HL-60 (cell line): ENCODE data around the gene ESRRG.

ENCODE experiments used
- DNase-seq, 2 experiments: peaks; one replicate each; pipeline ENCODE4 v3.0.0-alpha.2; 2010 to 2020; ENCODE audit warnings: low read depth in 1 of 2, low spot score in 1 of 2
- H3K27ac ChIP-seq: fragments of 250-450 bp; sonication (Bioruptor Pico); replicated peaks from 2 replicates; pipeline ENCODE4 v1.5.1; 2020; ENCODE audit warnings: mild to moderate bottlenecking, moderate library complexity
- H3K27me3 ChIP-seq: fragments of 250-450 bp; sonication (Bioruptor Pico); 2 replicates; pipeline ENCODE4 v1.5.1; 2021; ENCODE audit warnings: mild to moderate bottlenecking, moderate library complexity; ENCODE audit not compliant: insufficient read depth, poor library complexity, severe bottlenecking
- H3K4me3 ChIP-seq: replicated peaks from 2 replicates; pipeline ENCODE4 v1.5.1; 2011; ENCODE audit warnings: mild to moderate bottlenecking, control low read depth, low read length; ENCODE audit not compliant: insufficient read depth
- GABPA ChIP-seq: IDR thresholded peaks from 2 replicates; pipeline ENCODE4 v1.6.1; 2012; ENCODE audit warnings: low read depth
- POLR2AphosphoS5 ChIP-seq: IDR thresholded peaks from 2 replicates; pipeline ENCODE4 v1.6.1; 2012; ENCODE audit warnings: low read depth
- SPI1 ChIP-seq: IDR thresholded peaks from 2 replicates; pipeline ENCODE4 v1.6.1; 2012; ENCODE audit warnings: low read depth, mild to moderate bottlenecking, borderline replicate concordance
- TF ChIP-seq, protein P1 (sequence below): IDR thresholded peaks from 2 replicates; pipeline ENCODE4 v1.6.1; 2012; ENCODE audit warnings: low read depth; ENCODE audit not compliant: insufficient replicate concordance
- TF ChIP-seq, protein P2 (sequence below): IDR thresholded peaks from one replicate; pipeline ENCODE4 v1.5.1; 2011; ENCODE audit warnings: low read length, control low read depth, inconsistent platforms; ENCODE audit not compliant: insufficient read depth

Gene ESRRG

DNA sequence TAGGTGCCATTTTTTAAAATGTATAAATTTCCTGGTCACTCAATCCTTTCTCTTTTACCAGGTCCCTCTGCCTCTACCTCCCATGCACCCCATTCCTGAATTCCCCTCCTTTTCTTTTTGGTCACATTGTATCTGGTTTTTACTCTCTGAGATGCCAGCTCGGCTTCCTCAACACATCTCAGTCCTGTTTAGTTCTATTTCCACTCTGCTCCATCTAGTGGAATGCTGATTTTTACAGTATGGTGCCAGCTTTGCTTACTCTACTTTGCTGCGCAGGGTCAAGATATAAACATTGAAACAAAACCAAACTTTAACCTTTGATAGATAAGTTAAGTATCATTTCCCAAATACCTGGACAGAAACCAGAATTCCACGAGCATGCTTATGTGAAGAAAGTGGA, 96.0 kb downstream of the ESRRG start:
- H3K27ac ChIP-seq, result no peak overlapping the region
- H3K4me3 ChIP-seq, result no peak overlapping the region
- no peak for TF ChIP-seq POLR2AphosphoS5
- TF ChIP-seq, protein P1, sequence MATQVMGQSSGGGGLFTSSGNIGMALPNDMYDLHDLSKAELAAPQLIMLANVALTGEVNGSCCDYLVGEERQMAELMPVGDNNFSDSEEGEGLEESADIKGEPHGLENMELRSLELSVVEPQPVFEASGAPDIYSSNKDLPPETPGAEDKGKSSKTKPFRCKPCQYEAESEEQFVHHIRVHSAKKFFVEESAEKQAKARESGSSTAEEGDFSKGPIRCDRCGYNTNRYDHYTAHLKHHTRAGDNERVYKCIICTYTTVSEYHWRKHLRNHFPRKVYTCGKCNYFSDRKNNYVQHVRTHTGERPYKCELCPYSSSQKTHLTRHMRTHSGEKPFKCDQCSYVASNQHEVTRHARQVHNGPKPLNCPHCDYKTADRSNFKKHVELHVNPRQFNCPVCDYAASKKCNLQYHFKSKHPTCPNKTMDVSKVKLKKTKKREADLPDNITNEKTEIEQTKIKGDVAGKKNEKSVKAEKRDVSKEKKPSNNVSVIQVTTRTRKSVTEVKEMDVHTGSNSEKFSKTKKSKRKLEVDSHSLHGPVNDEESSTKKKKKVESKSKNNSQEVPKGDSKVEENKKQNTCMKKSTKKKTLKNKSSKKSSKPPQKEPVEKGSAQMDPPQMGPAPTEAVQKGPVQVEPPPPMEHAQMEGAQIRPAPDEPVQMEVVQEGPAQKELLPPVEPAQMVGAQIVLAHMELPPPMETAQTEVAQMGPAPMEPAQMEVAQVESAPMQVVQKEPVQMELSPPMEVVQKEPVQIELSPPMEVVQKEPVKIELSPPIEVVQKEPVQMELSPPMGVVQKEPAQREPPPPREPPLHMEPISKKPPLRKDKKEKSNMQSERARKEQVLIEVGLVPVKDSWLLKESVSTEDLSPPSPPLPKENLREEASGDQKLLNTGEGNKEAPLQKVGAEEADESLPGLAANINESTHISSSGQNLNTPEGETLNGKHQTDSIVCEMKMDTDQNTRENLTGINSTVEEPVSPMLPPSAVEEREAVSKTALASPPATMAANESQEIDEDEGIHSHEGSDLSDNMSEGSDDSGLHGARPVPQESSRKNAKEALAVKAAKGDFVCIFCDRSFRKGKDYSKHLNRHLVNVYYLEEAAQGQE, result no peak
- TF ChIP-seq SPI1, result no peak
- TF ChIP-seq GABPA, result no peak
- TF ChIP-seq, protein P2, sequence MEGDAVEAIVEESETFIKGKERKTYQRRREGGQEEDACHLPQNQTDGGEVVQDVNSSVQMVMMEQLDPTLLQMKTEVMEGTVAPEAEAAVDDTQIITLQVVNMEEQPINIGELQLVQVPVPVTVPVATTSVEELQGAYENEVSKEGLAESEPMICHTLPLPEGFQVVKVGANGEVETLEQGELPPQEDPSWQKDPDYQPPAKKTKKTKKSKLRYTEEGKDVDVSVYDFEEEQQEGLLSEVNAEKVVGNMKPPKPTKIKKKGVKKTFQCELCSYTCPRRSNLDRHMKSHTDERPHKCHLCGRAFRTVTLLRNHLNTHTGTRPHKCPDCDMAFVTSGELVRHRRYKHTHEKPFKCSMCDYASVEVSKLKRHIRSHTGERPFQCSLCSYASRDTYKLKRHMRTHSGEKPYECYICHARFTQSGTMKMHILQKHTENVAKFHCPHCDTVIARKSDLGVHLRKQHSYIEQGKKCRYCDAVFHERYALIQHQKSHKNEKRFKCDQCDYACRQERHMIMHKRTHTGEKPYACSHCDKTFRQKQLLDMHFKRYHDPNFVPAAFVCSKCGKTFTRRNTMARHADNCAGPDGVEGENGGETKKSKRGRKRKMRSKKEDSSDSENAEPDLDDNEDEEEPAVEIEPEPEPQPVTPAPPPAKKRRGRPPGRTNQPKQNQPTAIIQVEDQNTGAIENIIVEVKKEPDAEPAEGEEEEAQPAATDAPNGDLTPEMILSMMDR, result no peak
- no peaks in the 10 kb centered on the region for H3K27me3 ChIP-seq
- no peak for DNase-seq

DNA sequence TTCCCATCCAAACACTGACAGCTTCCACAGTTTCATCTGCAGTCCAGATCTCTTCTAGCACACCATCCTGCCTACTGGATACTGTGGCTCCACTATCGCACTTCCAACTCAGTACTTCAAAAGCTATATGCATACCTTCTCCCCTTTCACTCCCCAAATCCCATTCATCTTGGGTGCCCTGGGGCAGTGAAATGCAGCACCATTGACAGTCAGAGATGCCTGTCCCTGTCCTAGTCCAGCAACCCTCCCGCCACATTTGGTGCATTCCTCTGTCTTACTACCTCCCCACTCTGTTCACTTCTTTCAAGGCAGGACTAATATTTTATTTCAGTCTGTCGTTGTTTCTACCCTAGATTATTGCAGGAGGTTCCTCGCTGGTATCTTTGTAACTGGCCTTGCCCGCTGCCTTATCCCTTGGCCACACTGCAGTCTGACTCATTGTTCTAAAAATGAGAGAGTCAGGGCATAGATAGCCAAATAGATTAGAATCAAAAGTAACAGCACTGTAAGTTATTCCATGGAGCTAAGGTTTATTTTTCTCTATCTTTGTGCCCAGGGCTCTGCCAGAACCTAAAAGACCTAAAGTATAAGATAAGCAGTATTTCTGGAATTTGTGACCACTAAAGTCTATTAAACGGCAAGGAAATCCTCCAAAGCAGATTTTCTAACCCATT, 96.7 kb downstream of the ESRRG start:
- Histone ChIP-seq H3K4me3 (no peak overlapping the region), H3K27ac (no peak overlapping the region), H3K27me3 (no peaks in the 10 kb centered on the region)
- no peak for DNase-seq
- TF ChIP-seq GABPA, result no peak
- TF ChIP-seq, protein P1, result no peak
- TF ChIP-seq, protein P2, result no peak
- no peak for TF ChIP-seq POLR2AphosphoS5

DNA sequence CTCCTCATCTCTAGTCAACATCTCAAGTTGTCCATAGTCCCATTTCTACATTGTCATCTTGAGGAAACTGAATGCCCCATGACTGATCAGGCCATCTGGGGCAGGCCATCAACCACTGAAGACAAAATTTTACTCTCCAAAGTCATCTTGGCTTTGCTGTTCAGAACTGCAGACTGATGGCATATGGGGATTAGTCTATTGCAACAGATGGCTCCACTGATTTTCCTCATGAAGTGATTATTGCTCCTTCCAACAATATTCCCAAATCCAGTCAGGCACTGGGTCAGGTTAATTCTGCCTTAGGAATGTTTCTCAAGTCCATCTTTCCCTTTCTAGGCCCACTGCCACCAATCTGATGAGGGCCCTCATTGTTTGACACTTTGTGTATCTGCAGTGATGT, 101.7 kb downstream of the ESRRG start:
- Histone ChIP-seq H3K27me3 (no peaks in the 10 kb centered on the region), H3K4me3 (no peak overlapping the region), H3K27ac (no peak overlapping the region)
- no peak for DNase-seq
- TF ChIP-seq GABPA (no peak), SPI1 (no peak), POLR2AphosphoS5 (no peak)
- TF ChIP-seq, protein P1, result no peak
- TF ChIP-seq, protein P2, result no peak
